Left cardiac atrium (tissue), 4 donors: ENCODE measurements around the gene GNPDA2. TPM values are rescaled to one million over a fixed set of nuclear protein-coding genes. Genes with fewer than 3 reads are reported as not detected.
"Not testable (repeated sequence)": the region's sequence is repeated elsewhere in the genome, so short reads cannot be mapped to it uniquely, and the experiment has no call there.

Experiments used
- ATAC-seq, 2 donors: fragments of 200-7000 bp; cut with Tn5 transposase; one replicate each; pipeline ENCODE4 v1.9.1; 2020; ENCODE audit warnings: mild to moderate bottlenecking in 2 of 2, moderate library complexity in 2 of 2
- DNase-seq: peaks from one replicate; pipeline ENCODE4 v3.0.0-alpha.2; 2020
- intact Hi-C, 2 donors: fragments of 100-400 bp; cut with DNase I; formaldehyde crosslinking; loops; one replicate each; pipeline versions ENCODE4 v1.14.1 to v1.15.1; 2022 to 2023
- long read RNA-seq: library from polyadenylated mRNA; unstranded; transcript quantifications from one replicate; pipeline ENCODE4 v2.0.0, GENCODE V29; 2021
- total RNA-seq, 2 donors: library from RNA; stranded (reverse); fragmentation: NEBNext Ultra II Directional; extraction: Animal tissue kit (Norgen Biotek cat#: 25700); gene quantifications; one replicate each; pipeline ENCODE4 v1.2.1, GENCODE V29; 2021
- donor health status: DM: no; HTN: yes; CAD: no.
- donor health status: DM: no; HTN: yes; CAD: no; lungs with severe emphysema.
- donor health status: DM: yes; HTN: yes; CAD: no.
- donor health status: Dilated cardiomyopathy.

The GNPDA2 gene
- total RNA-seq = 10 to 100 TPM; 11.4 to 17.5 TPM
- long read RNA-seq, transcript GNPDA2-201 (7 exons, 1,930 nt) = major isoform, 22 of 30 reads
- long read RNA-seq, partial matches to known transcripts = 1 of 30 reads
- long read RNA-seq, other reads (novel, unspliced or antisense) = 5 of 30 reads

- DNase-seq = peak; percentile 94
- ATAC-seq = peak; percentile 98 to 99
- intact Hi-C loops = no loop called here
Measured at GRCh38 chr4:44726038-44726871, at the start of gene GNPDA2. GNPDA2 (minus strand) TSS chr4:44726556; CDS start chr4:44722207, 4,349 bp downstream.

GRCh38 chr4:44772340-44772739, 46.0 kb upstream of the GNPDA2 start:
- intact Hi-C loops = no loop called here
- ATAC-seq (no peak), DNase-seq (no peak)

- DNase-seq = no peak
- no peak for ATAC-seq
- intact Hi-C loops = no loop called here
Measured at GRCh38 chr4:44771789-44772188, 45.4 kb upstream of the GNPDA2 start.

GRCh38 chr4:44766453-44766852, 40.1 kb upstream of the GNPDA2 start:
- DNase-seq (no peak), ATAC-seq (no peak)
- intact Hi-C loops = loop anchor here in 1 of 2 donors (5.0 to 10.0 kb wide), 2 partner anchors 51 to 158 kb away; no protein-coding TSS in a partner anchor

- DNase-seq = no peak
- intact Hi-C loops = loop anchor here in 1 of 2 donors (5.0 to 10.0 kb wide), 2 partner anchors 52 to 160 kb away; no protein-coding TSS in a partner anchor
- no peak for ATAC-seq
Measured at GRCh38 chr4:44765116-44765515, 38.8 kb upstream of the GNPDA2 start.

- ATAC-seq (no peak), DNase-seq (no peak)
- intact Hi-C loops = loop anchor here in 1 of 2 donors (5.0 to 10.0 kb wide), 2 partner anchors 163 to 1511 kb away; no protein-coding TSS in a partner anchor
Measured at GRCh38 chr4:44761306-44761705, 35.0 kb upstream of the GNPDA2 start.

GRCh38 chr4:44760142-44760898, 34.0 kb upstream of the GNPDA2 start:
- DNase-seq (no peak), ATAC-seq (peak; percentile 50 to 73)
- intact Hi-C loops = loop anchor here in 1 of 2 donors (5.0 to 10.0 kb wide), 2 partner anchors 164 to 1512 kb away; no protein-coding TSS in a partner anchor

GRCh38 chr4:44756559-44756958, 30.2 kb upstream of the GNPDA2 start:
- no peak for ATAC-seq
- intact Hi-C loops = no loop called here

GRCh38 chr4:44740201-44740600, 13.8 kb upstream of the GNPDA2 start:
- intact Hi-C loops = no loop called here
- ATAC-seq = no peak

More at GRCh38 chr4:44756559-44756958, 30.2 kb upstream of the GNPDA2 start:
- no peak for DNase-seq

GRCh38 chr4:44738615-44739014, 12.3 kb upstream of the GNPDA2 start:
- ATAC-seq (no peak), DNase-seq (no peak)
- intact Hi-C loops = no loop called here

More at GRCh38 chr4:44740201-44740600, 13.8 kb upstream of the GNPDA2 start:
- DNase-seq = no peak

- DNase-seq (no peak), ATAC-seq (no peak)
- intact Hi-C loops = no loop called here
Measured at GRCh38 chr4:44736900-44737299, 10.5 kb upstream of the GNPDA2 start.

GRCh38 chr4:44728694-44729093, 2.3 kb upstream of the GNPDA2 start:
- DNase-seq, intact Hi-C loops, ATAC-seq: not testable (repeated sequence)

GRCh38 chr4:44727471-44727870, 1.1 kb upstream of the GNPDA2 start:
- no peak for ATAC-seq
- intact Hi-C loops = no loop called here
- DNase-seq = no peak

- peak; percentile 3 to 21 for ATAC-seq
- intact Hi-C loops = no loop called here
- no peak for DNase-seq
Measured at GRCh38 chr4:44725726-44726037, 674 bp downstream of the GNPDA2 start.

GRCh38 chr4:44725166-44725565, 1.2 kb downstream of the GNPDA2 start:
- intact Hi-C loops = no loop called here
- no peak for DNase-seq
- no peak for ATAC-seq

- intact Hi-C loops = no loop called here
- ATAC-seq (no peak), DNase-seq (no peak)
Measured at GRCh38 chr4:44722001-44722400, 4.4 kb downstream of the GNPDA2 start.

- no peak for DNase-seq
- intact Hi-C loops = no loop called here
- no peak for ATAC-seq
Measured at GRCh38 chr4:44720371-44720770, 6.0 kb downstream of the GNPDA2 start.

GRCh38 chr4:44716597-44716996, 9.8 kb downstream of the GNPDA2 start:
- DNase-seq = no peak
- intact Hi-C loops = no loop called here
- no peak for ATAC-seq

GRCh38 chr4:44713125-44713524, 13.2 kb downstream of the GNPDA2 start:
- no peak for ATAC-seq
- intact Hi-C loops = no loop called here
- no peak for DNase-seq

GRCh38 chr4:44704673-44705072, 21.7 kb downstream of the GNPDA2 start:
- ATAC-seq (no peak), DNase-seq (no peak)
- intact Hi-C loops = no loop called here
